Measurements from ENCODE around the gene KSR1. TPM values are rescaled to one million over a fixed set of nuclear protein-coding genes. Genes with fewer than 3 reads are reported as not detected.

The KSR1 gene
- total RNA-seq, 1 experiment from 2014 or later = 19.1 TPM

GRCh38 chr17:27623614-27624013 lies 167.4 kb downstream of the KSR1 start:
- Histone ChIP-seq H3K27me3 (ENCODE audit: insufficient read depth, low read depth) (no peaks in the 10 kb centered on the region), H3K79me2 (ENCODE audit: low read depth) (no peaks in the 10 kb centered on the region), H3K4me2 (no peak overlapping the region), H3K9me2 (ENCODE audit: insufficient read depth) (no peaks in the 10 kb centered on the region), H3K36me3 (ENCODE audit: low read depth) (no peaks in the 10 kb centered on the region), H3K27ac (no peak overlapping the region), H3K4me1 (replicated peaks; ENCODE audit: insufficient read depth) (no peaks in the 10 kb centered on the region), H4K20me1 (ENCODE audit: insufficient read depth) (no peaks in the 10 kb centered on the region), H3K9me3 (ENCODE audit: insufficient read depth, low read depth) (no peaks in the 10 kb centered on the region), H3F3A (ENCODE audit: insufficient read depth, low read depth) (no peaks in the 10 kb centered on the region), H2AFZ (no peak overlapping the region), H3K4me3 (no peak overlapping the region)
- TF ChIP-seq EZH2 (IDR thresholded peaks at IDR 0.05; ENCODE audit: low read depth) = no peak
- no peak for TF ChIP-seq CTCF (conservative IDR thresholded peaks at IDR 0.05)
- CTCF ChIA-PET = no interaction called here
- BruUV-seq (replicated peaks) = no TSS peak
- intact Hi-C loops (cut with micrococcal nuclease; ENCODE audit: unreplicated experiment) = no loop called here
- POLR2A ChIA-PET (ENCODE audit: unreplicated experiment) = no interaction called here
- no peak for DNase-seq

- no peak for DNase-seq
- Histone ChIP-seq H3K4me1 (replicated peaks; ENCODE audit: insufficient read depth) (no peaks in the 10 kb centered on the region), H2AFZ (no peak overlapping the region), H3K27me3 (ENCODE audit: insufficient read depth, low read depth) (no peaks in the 10 kb centered on the region), H3K36me3 (ENCODE audit: low read depth) (no peaks in the 10 kb centered on the region), H3K4me2 (no peak overlapping the region), H3K9me3 (ENCODE audit: insufficient read depth, low read depth) (no peaks in the 10 kb centered on the region), H3K27ac (no peak overlapping the region), H3K79me2 (ENCODE audit: low read depth) (no peaks in the 10 kb centered on the region), H4K20me1 (ENCODE audit: insufficient read depth) (no peaks in the 10 kb centered on the region), H3F3A (ENCODE audit: insufficient read depth, low read depth) (peaks cover 3% of the 10 kb centered on the region; the same call in 1 of the 2 replicates), H3K9me2 (ENCODE audit: insufficient read depth) (no peaks in the 10 kb centered on the region), H3K4me3 (no peak overlapping the region)
- ChIA-PET POLR2A (ENCODE audit: unreplicated experiment) (no interaction called here), CTCF (no interaction called here)
- intact Hi-C loops (cut with micrococcal nuclease; ENCODE audit: unreplicated experiment) = no loop called here
- BruUV-seq (replicated peaks) = no TSS peak
- no peak for TF ChIP-seq CTCF (conservative IDR thresholded peaks at IDR 0.05)
- no peak for TF ChIP-seq EZH2 (IDR thresholded peaks at IDR 0.05; ENCODE audit: low read depth)
Measured at GRCh38 chr17:27624539-27624938, 168.3 kb downstream of the KSR1 start.

- CTCF ChIA-PET = no interaction called here
- Histone ChIP-seq H2AFZ (no peak overlapping the region), H4K20me1 (ENCODE audit: insufficient read depth) (no peaks in the 10 kb centered on the region), H3K4me2 (no peak overlapping the region), H3K79me2 (ENCODE audit: low read depth) (no peaks in the 10 kb centered on the region), H3K4me3 (no peak overlapping the region), H3K27ac (no peak overlapping the region), H3K9me3 (ENCODE audit: insufficient read depth, low read depth) (no peaks in the 10 kb centered on the region), H3K36me3 (ENCODE audit: low read depth) (no peaks in the 10 kb centered on the region), H3K4me1 (replicated peaks; ENCODE audit: insufficient read depth) (no peaks in the 10 kb centered on the region), H3K27me3 (ENCODE audit: insufficient read depth, low read depth) (no peaks in the 10 kb centered on the region), H3K9me2 (ENCODE audit: insufficient read depth) (no peaks in the 10 kb centered on the region), H3F3A (ENCODE audit: insufficient read depth, low read depth) (peaks cover 3% of the 10 kb centered on the region; the same call in 1 of the 2 replicates)
- no peak for DNase-seq
- intact Hi-C loops (cut with micrococcal nuclease; ENCODE audit: unreplicated experiment) = no loop called here
- no TSS peak for BruUV-seq (replicated peaks)
- TF ChIP-seq EZH2 (IDR thresholded peaks at IDR 0.05; ENCODE audit: low read depth) = no peak
- TF ChIP-seq CTCF (conservative IDR thresholded peaks at IDR 0.05) = no peak
- POLR2A ChIA-PET (ENCODE audit: unreplicated experiment) = no interaction called here
Measured at GRCh38 chr17:27625856-27626255, 169.6 kb downstream of the KSR1 start.
